ENCODE data around the gene UBE2G2. TPM values are rescaled to one million over a fixed set of nuclear protein-coding genes. Genes with fewer than 3 reads are reported as not detected.
A peak's percentile ranks its signal among the peaks of the same experiment; 100 is the strongest.

The UBE2G2 gene
- total and polyA plus RNA-seq, 11 donors = 44.3 to 84.4 (median 63.3) TPM

- intact Hi-C loops (cut with DNase I) = no loop called here
- ATAC-seq = no peak
- no peaks in the 10 kb centered on the region for H3K27me3 ChIP-seq
- peak in 1 of 5 donors; percentile 58 for DNase-seq
- H3K27ac ChIP-seq = no peak overlapping the region
- H3K9me3 ChIP-seq = no peaks in the 10 kb centered on the region
- H3K4me1 ChIP-seq = peaks cover 0 to 7% (median 0%) of the 10 kb centered on the region in 12 donors
- no peak overlapping the region for H3K4me3 ChIP-seq
- TF ChIP-seq CTCF (IDR thresholded peaks at IDR 0.05) (no peak), POLR2A (IDR thresholded peaks at IDR 0.05) (no peak)
- 65 to 82% (median 80%) methylated on average over 14 to 26 of the region's 26 CpGs for WGBS, 4 donors
- H3K36me3 ChIP-seq = peaks cover 0 to 13% (median 6%) of the 10 kb centered on the region in 9 donors
Measured at GRCh38 chr21:44764319-44765230, 37.0 kb downstream of the UBE2G2 start.

- DNase-seq (peak in 1 of 5 donors; percentile 45), ATAC-seq (no peak)
- H3K27me3 ChIP-seq = no peaks in the 10 kb centered on the region
- WGBS, 4 donors = 84 to 90% (median 85%) methylated on average over 16 to 25 of the region's 25 CpGs
- TF ChIP-seq POLR2A (IDR thresholded peaks at IDR 0.05) (no peak), CTCF (IDR thresholded peaks at IDR 0.05) (no peak)
- H3K36me3 ChIP-seq = peaks cover 0 to 6% (median 0%) of the 10 kb centered on the region in 9 donors
- H3K27ac ChIP-seq = no peak overlapping the region
- H3K4me1 ChIP-seq = peaks cover 0 to 7% (median 0%) of the 10 kb centered on the region in 12 donors
- no peaks in the 10 kb centered on the region for H3K9me3 ChIP-seq
- no peak overlapping the region for H3K4me3 ChIP-seq
- intact Hi-C loops (cut with DNase I) = no loop called here
Measured at GRCh38 chr21:44763451-44764318, 37.9 kb downstream of the UBE2G2 start.

- DNase-seq (no peak), ATAC-seq (no peak)
- Histone ChIP-seq H3K4me1 (peaks cover 0 to 7% (median 0%) of the 10 kb centered on the region in 12 donors), H3K27ac (no peak overlapping the region), H3K9me3 (no peaks in the 10 kb centered on the region), H3K4me3 (no peak overlapping the region), H3K27me3 (no peaks in the 10 kb centered on the region), H3K36me3 (no peaks in the 10 kb centered on the region)
- no peak for TF ChIP-seq POLR2A (IDR thresholded peaks at IDR 0.05)
- no peak for TF ChIP-seq CTCF (IDR thresholded peaks at IDR 0.05)
- intact Hi-C loops (cut with DNase I) = no loop called here
- WGBS, 4 donors = 82 to 92% (median 86%) methylated on average over 8 of the region's 8 CpGs
Measured at GRCh38 chr21:44763050-44763378, 38.6 kb downstream of the UBE2G2 start.

Measured in heart left ventricle (tissue), 16 donors.